ENCODE results near the gene UTP4. TPM values are rescaled to one million over a fixed set of nuclear protein-coding genes. Genes with fewer than 3 reads are reported as not detected.

The UTP4 gene
- total RNA-seq: 10 to 100 TPM; 40.1 to 40.3 TPM
- polyA plus RNA-seq (2013, experiment 1 of 2): 23.3 TPM
- 25.1 TPM for polyA plus RNA-seq (2013, experiment 2 of 2)
- 12.4 to 281 (median 28.2) reads per million in 172 experiments for total RNA-seq

DNA sequence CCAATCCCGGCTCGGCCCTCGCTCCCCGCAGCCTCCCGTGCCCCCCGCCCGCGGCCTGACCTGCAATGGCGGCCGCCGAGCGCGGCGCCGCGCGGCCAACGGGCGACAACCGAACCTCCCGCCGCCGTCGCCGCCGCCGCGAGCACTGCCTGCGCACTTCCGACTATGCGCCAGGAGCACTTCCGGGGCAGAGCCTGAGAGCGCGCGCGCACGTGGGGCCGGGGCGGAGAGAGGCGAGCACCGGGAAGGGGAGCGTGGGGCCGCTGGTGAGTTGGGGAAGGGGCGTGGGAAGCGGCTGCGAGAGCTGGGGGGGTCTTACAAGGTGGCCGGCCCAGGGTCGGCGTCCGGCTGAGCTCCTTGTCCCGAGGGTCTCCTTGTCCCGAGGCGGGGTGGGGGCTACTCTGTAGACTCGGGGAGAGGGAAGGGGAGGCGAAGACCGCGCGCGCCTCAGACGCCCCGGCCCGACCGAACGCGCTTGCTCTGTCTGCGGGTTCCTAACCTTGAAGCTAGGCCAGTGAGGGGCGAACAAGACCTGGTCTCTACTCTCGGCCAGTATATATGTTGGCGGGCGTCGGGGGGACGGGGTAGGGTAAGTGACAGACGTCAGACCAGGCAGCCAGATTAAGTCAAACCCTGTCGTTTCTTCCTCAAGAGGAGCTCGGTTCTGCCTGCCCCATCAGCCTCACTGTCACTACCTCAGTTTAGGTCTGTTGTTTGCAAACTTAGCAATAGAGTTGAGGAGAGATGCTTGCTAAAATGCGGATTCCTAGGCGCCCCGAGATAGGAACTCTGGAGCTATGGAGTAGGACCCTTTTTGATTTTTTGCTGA is at the start of gene UTP4, which contains the start of gene CHTF8:
UTP4 (plus strand) TSS at position 226 of the 829 bp plus-strand sequence. CDS start 811 bp downstream, outside the sequence.
CHTF8 (minus strand) TSS at position 165 of the 829 bp plus-strand sequence. CDS start 11,130 bp downstream, outside the sequence.
- Mint-ChIP-seq H3K36me3 (ENCODE audit: low read depth) (peaks cover 54% of the 10 kb centered on the region), H3K9me3 (no peaks in the 10 kb centered on the region), H3K27ac (peak within 1 kb of the TSS; percentile 95), H3K4me1 (ENCODE audit: low read depth) (peaks cover 52% of the 10 kb centered on the region), H3K4me3 (peak within 1 kb of the TSS; percentile 96), H3K27me3 (no peaks in the 10 kb centered on the region)
- CTCF ChIA-PET: interaction anchor here (1.2 to 1.6 kb wide), 2 partner anchors 9 to 10 kb away, joined by 3 to 4 read pairs; no protein-coding TSS in a partner anchor
- H3K27me3 ChIP-seq (ENCODE audit: control insufficient read depth in 1 of 2, insufficient read depth in 2 of 2, low read length in 2 of 2): no peaks in the 10 kb centered on the region
- peak; percentile 87 for ATAC-seq (ENCODE audit: poor library complexity)
- peaks cover 22% of the 10 kb centered on the region for H3K4me1 ChIP-seq (ENCODE audit: insufficient read depth, low read length)
- DNase-seq: peak; percentile 72 to 94 (median 83)
- TF ChIP-seq, protein P1, sequence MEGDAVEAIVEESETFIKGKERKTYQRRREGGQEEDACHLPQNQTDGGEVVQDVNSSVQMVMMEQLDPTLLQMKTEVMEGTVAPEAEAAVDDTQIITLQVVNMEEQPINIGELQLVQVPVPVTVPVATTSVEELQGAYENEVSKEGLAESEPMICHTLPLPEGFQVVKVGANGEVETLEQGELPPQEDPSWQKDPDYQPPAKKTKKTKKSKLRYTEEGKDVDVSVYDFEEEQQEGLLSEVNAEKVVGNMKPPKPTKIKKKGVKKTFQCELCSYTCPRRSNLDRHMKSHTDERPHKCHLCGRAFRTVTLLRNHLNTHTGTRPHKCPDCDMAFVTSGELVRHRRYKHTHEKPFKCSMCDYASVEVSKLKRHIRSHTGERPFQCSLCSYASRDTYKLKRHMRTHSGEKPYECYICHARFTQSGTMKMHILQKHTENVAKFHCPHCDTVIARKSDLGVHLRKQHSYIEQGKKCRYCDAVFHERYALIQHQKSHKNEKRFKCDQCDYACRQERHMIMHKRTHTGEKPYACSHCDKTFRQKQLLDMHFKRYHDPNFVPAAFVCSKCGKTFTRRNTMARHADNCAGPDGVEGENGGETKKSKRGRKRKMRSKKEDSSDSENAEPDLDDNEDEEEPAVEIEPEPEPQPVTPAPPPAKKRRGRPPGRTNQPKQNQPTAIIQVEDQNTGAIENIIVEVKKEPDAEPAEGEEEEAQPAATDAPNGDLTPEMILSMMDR (IDR thresholded peaks at IDR 0.05): no peak
- H3K4me3 ChIP-seq (ENCODE audit: low read length): peak within 1 kb of the TSS; percentile 96
- H3K9me3 ChIP-seq (ENCODE audit: control insufficient read depth in 1 of 2, insufficient read depth in 1 of 2, low read length in 2 of 2): no peaks in the 10 kb centered on the region
- H3K36me3 ChIP-seq (ENCODE audit: insufficient read depth, low read length): peaks cover 18% of the 10 kb centered on the region
- H3K27ac ChIP-seq (ENCODE audit: low read depth in 1 of 2, low read length in 2 of 2): peak within 1 kb of the TSS; percentile 76 to 79
- POLR2A ChIA-PET: interaction anchor here (0.6 to 1.5 kb wide), 15 partner anchors 9 to 676 kb away, joined by 3 to 14 read pairs (median 3); partner anchors contain the start of genes SNTB2, TANGO6 and TERF2
- intact Hi-C loops (cut with DNase I, micrococcal nuclease): loop anchor here in 1 of 2 experiments (1.0 to 2.0 kb wide), 3 partner anchors 52 to 290 kb away; partner anchors contain the start of genes COG8, NIP7 and TANGO6

DNA sequence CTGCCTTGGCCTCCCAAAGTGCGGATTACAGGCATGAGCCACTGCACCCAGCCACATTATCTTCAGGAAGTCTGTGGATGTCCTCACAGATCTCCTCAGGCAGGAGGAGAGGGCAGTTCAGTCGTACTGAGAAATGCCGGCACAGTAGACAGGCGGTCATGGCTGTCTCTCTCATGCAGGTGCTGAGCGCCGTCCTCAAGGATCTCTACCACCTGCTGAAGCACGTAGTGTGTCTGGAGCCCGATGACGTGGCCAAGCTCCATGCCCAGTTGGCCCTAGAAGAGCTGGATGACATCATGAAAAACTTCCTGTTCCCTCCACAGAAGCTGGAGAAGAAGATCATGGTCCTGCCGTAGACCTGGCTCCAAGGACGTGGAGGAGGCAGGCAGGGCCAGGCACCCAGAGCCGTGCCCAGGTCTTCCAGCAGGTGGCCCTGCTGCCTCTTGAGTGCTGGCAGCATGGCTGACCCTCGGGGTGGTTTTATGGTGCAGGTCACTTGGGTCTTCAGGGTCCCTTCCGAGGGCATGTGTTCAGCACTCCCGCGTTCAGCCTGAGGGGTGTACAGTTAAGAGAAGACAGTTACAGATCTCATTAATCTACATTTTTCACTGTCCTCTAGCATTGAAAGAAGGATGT is 49.0 kb upstream of the UTP4 start:
- Mint-ChIP-seq H3K4me3 (no peak overlapping the region), H3K36me3 (ENCODE audit: low read depth) (peaks cover 37% of the 10 kb centered on the region), H3K27ac (no peak overlapping the region), H3K4me1 (ENCODE audit: low read depth) (no peaks in the 10 kb centered on the region), H3K27me3 (no peaks in the 10 kb centered on the region), H3K9me3 (no peaks in the 10 kb centered on the region)
- DNase-seq (no peak), ATAC-seq (ENCODE audit: poor library complexity) (no peak)
- ChIA-PET CTCF (no interaction called here), POLR2A (no interaction called here)
- TF ChIP-seq, protein P1 (IDR thresholded peaks at IDR 0.05): no peak
- Histone ChIP-seq H3K9me3 (ENCODE audit: control insufficient read depth in 1 of 2, insufficient read depth in 1 of 2, low read length in 2 of 2) (no peaks in the 10 kb centered on the region), H3K27ac (ENCODE audit: low read depth in 1 of 2, low read length in 2 of 2) (no peak overlapping the region), H3K36me3 (ENCODE audit: insufficient read depth, low read length) (peaks cover 19% of the 10 kb centered on the region), H3K27me3 (ENCODE audit: control insufficient read depth in 1 of 2, insufficient read depth in 2 of 2, low read length in 2 of 2) (no peaks in the 10 kb centered on the region), H3K4me3 (ENCODE audit: low read length) (no peak overlapping the region), H3K4me1 (ENCODE audit: insufficient read depth, low read length) (no peaks in the 10 kb centered on the region)
- intact Hi-C loops (cut with DNase I, micrococcal nuclease): no loop called here

DNA sequence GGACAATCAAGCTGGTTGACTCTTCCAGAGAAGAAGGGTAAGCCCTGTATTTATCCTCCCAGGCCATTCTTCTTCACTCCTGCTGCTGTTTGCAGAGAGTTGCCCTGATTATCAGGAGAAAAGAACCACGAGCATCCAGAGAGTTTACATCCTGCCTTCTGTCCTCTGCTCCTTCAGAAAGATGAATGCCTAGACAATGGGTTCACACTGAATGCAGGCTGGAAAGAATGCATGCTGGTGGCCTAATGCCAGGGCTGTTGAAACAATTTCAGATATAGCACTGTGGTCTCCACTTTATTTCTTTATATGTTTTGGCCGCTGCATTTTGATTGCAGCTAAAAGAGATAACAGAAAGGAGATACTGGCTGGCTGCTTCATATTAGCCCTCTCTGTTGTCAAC is 48.2 kb upstream of the UTP4 start:
- Mint-ChIP-seq H3K9me3 (no peaks in the 10 kb centered on the region), H3K4me1 (ENCODE audit: low read depth) (no peaks in the 10 kb centered on the region), H3K4me3 (no peak overlapping the region), H3K27me3 (no peaks in the 10 kb centered on the region), H3K36me3 (ENCODE audit: low read depth) (peaks cover 36% of the 10 kb centered on the region), H3K27ac (no peak overlapping the region)
- CTCF ChIA-PET: interaction anchor here (1.1 kb wide), 1 partner anchor 40 kb away, joined by 3 read pairs; no protein-coding TSS in a partner anchor
- ATAC-seq (ENCODE audit: poor library complexity) (no peak), DNase-seq (no peak)
- H3K4me3 ChIP-seq (ENCODE audit: low read length): no peak overlapping the region
- intact Hi-C loops (cut with DNase I, micrococcal nuclease): no loop called here
- TF ChIP-seq, protein P1 (IDR thresholded peaks at IDR 0.05): no peak
- no peaks in the 10 kb centered on the region for H3K27me3 ChIP-seq (ENCODE audit: control insufficient read depth in 1 of 2, insufficient read depth in 2 of 2, low read length in 2 of 2)
- H3K4me1 ChIP-seq (ENCODE audit: insufficient read depth, low read length): peaks cover 6% of the 10 kb centered on the region
- POLR2A ChIA-PET: no interaction called here
- H3K36me3 ChIP-seq (ENCODE audit: insufficient read depth, low read length): peaks cover 19% of the 10 kb centered on the region
- H3K27ac ChIP-seq (ENCODE audit: low read depth in 1 of 2, low read length in 2 of 2): no peak overlapping the region
- no peaks in the 10 kb centered on the region for H3K9me3 ChIP-seq (ENCODE audit: control insufficient read depth in 1 of 2, insufficient read depth in 1 of 2, low read length in 2 of 2)

Measured in CD4-positive, alpha-beta T cell (primary cell).